CD4-positive, alpha-beta T cell treated with Interleukin-17A for 4 hours (primary cell): ENCODE results near the gene MPL.

Experiments used
- DNase-seq: peaks from one replicate; pipeline ENCODE4 v3.0.0-alpha.2; 2020; ENCODE audit warnings: mixed read lengths

MPL gene

DNA sequence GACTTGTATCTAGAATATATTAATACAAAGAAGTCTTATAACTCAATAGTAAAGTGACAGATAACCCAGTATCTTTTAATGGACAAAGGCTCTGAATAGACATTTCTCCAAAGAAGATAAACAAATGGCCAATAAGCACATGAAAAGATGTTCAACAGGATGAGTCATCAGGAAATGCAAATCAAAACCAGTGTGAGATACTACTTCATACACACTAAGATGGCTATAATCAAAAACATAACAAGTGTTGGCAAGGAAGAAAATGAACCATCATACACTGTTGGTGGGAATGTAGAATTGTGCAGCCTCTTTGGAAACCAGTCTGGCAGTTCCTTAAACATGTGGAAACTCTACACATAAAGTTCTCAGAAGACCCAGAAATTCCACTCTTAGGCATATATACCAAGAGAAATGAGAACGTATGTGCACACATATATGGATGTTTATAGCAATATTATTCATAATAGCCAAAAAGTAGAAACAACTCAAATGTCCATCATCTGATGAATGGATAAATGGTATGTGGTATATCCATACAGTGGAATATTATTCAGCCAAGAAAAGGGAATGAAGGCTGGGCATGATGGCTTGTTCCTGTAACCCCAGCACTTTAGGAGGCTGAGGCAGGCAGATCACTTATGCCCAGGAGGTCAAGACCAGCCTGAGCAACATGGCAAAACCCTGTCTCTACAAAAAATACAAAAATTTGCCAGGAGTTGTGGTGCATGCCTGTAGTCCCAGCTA is 9.9 kb upstream of the MPL start:
- no peak for DNase-seq

DNA sequence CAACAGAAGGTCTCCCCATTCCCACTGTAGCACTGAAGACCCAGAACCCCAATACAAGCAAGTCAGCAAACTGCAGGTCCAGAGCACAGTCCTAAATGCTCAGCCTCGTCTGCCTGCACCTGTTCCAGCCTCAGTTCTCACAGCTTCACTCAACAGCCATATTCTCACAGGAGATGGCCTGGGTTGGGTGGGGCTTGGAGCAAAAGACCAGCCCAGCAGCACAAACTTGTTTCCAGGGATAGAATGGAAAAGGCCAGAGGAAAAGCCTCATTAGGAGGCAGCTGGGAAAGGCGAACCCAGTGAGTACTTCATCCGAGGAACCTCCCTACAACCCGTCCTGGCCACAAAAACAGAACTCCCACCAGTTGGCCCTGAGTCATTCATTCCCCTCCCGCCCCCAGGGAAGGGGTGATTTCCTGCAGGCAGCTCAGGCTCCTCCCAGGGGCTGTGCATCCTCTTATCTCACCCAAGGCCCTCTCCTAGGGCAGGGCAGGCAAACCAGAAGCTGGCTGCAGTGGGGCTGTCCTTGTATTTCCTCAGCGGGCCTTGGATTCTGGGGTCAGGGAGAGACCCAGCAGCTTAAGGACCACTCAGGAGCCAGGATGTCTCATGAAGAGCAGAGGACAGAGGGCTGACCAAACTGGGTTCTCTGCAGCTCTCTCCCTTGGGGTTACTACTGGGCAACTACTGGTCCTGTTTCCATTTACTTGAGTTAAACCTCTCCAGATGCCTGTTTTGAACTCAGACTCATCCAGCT is 7.4 kb upstream of the MPL start:
- DNase-seq = peak; percentile 50

DNA sequence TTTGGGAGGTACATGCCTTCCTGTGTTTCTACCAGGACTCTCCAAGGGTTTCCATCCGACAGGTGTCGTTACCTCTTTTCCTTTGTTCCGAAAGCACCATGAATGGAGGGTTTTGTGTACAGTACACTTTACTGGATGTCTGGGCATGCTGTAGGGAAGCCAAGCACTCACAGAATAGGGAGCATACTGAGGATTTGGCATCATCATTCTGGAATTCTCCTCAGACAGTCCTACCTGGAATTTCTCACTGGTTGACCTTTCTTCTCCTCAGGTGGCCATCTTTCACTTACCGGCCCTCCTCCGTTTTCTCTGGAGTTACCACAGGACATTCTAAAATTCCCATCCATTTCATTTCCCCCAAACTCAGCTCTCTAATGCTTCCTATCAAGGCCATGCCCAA is 5.9 kb upstream of the MPL start:
- DNase-seq = no peak

DNA sequence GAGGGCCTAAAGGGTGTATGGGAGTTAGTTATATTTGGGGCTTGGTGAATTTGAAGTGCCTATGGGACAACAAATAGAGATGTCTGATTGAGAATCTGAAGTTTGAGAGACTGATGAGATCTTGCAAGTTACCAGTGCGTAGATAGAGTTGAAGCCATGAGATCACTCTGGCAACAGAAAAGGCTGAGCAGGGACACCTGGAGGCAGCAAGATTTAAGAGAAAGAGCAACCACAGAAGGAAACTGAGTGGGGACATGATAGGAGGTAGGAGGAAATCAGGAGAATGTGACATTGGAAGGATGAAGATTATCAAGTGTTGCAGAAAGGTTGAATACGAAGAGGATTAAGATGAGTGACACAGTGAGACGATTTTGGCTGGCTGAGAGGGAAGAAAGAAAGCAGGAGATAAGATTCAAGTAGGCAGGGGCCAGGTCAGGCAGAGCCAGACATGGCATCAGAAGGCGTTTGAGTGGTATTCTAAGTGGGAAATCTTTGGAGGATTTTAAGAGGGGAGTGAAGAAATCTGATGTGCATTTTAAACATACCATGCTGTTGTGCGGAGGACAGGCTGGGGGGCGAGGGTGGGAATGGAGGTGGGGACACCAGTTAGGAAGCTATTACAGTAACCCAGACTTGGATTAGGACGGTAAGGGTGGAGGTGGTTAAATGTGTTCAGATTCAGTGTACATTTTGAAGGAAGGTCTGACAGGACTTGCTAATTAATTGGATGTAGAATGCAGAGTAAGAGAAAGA is 3.0 kb upstream of the MPL start:
- no peak for DNase-seq

DNA sequence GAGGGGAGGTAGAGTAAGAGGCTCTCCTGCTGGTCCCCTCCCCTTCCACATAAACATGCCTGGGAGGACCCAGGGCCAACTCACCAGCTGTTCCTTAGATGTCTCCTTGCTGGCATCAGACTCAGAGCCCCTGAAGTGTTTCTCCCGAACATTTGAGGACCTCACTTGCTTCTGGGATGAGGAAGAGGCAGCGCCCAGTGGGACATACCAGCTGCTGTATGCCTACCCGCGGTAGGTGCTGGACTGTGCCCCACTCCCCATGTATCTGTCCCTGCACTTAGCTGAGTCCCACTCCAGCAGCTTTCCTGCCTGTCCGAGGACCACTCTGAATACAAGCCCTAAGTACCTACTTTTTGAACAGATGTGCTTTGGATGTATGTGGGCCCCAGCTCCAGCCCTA is 383 bp downstream of the MPL start:
- no peak for DNase-seq

DNA sequence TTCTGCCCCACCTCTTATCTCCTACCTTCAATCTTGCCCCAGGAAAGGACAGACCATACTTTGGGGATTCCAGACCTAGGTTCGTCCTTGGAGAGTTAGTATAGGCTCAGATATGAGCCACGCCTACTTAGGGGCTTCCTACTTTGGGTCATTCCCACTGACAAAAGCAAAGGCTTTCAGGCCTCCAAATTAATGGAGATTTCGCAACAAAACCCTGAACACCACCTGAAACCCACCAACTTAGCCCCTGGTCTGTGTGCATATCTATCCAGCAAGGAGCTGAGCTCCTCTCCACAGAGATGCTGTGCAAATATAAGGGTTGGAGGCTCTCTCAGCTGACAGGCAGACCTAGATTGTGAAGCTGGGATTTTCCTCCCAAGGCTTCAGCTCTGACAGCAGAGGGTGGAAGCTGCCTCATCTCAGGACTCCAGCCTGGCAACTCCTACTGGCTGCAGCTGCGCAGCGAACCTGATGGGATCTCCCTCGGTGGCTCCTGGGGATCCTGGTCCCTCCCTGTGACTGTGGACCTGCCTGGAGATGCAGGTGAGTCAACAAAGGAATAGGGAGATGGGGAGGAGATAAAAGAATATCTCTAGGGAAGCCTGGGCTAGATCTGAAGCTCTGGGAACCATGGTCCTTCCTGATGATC is 2.1 kb downstream of the MPL start:
- DNase-seq = no peak

DNA sequence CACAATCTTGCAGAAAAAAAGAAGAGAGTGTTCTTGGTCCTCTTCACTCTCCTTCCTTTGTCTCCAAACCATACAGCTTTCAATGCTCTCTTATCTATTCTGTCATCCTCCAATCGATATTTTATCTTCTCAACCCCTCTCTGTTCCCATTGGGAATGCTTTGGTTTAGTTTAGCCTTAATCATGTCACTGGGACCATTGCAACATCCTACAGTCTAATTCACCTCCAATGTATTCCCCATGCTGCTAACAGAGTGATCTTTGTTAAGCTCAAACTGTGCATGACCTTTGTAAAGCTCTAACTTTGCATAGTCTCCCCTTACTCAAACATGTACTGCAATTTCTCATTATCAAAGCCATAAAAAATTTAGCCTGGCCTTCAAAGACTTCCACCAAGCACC is 2.9 kb downstream of the MPL start:
- no peak for DNase-seq

DNA sequence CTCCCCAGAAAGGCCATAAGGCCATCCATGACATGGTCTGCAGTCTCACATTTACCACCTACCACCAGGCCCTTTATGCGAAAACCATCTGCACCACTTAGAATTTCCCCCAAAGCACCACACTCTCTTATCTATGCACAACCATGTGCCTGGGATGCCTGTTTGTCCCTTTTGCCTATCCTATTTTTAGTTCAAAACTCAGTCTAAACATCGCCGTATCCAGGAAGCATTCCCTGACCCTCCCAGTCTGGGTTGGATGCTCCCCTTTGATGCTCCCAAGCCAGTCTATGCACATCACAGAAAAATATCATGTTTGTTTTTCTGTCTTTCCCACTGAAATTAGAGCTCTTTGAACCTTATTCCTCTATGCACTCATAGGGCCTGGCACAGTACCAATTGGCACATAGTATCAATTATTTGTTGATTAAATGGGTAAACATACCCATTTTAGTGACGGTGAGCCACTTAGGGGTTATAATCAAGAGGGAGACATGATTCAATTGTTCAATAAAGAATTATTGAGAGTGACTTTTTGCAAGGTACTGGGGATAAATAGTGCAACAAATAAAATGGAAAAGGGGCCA is 6.7 kb downstream of the MPL start:
- DNase-seq = no peak

DNA sequence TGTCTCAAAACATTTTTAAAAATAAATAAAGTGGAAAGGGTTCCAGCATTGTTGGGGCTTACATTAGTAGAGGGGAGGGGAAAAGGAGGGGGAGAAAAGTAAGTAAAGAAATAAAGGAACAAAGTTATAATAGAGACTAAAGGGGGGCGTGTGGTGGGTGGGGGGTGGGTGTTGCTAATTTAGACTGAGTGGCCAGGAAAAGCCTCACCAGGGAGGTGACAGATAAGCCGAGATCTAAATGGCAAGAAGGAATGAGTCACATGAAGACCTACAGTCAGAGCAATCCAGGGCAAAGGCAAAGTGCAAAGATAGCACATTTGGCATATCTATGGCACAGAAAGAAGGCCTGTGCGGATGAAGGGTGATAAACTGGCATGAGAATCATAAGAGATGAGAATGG is 7.5 kb downstream of the MPL start:
- DNase-seq = no peak

DNA sequence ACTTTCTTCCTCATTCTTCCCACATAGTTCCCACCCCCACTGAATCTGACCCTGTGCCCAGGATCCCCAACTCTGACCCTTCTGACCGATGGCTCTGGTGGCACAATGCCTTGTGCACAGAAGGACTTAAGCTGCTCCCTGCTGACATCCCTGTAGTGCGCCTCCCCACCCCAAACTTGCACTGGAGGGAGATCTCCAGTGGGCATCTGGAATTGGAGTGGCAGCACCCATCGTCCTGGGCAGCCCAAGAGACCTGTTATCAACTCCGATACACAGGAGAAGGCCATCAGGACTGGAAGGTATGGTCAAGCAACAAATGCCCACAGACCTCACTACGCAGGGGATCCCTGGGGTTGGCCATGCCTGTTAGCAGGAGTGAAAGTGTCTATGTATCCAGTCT is 9.0 kb downstream of the MPL start:
- no peak for DNase-seq

DNA sequence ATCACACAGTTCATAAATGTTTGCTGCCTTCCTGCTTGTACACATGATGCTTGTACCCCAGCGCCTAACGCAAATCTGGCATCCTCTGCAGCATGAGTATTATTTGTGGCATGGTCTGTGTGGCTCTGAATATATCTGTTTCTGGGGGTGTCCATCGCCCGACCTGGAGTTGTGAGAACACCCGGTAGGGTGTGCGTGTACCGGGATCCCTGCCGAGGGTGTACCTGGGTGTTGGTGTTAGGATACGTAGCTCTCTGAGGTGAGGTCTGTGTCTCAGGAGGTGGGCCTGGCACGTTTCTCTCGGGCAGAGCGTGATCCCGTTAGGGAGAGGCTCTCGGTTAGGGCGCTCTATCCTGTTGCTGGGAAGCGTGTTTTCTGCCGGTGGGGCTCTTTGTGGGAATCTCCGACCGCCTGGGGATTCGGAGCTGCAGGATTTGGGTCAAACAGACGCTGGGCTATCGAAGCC is 10.8 kb downstream of the MPL start:
- DNase-seq = no peak

DNA sequence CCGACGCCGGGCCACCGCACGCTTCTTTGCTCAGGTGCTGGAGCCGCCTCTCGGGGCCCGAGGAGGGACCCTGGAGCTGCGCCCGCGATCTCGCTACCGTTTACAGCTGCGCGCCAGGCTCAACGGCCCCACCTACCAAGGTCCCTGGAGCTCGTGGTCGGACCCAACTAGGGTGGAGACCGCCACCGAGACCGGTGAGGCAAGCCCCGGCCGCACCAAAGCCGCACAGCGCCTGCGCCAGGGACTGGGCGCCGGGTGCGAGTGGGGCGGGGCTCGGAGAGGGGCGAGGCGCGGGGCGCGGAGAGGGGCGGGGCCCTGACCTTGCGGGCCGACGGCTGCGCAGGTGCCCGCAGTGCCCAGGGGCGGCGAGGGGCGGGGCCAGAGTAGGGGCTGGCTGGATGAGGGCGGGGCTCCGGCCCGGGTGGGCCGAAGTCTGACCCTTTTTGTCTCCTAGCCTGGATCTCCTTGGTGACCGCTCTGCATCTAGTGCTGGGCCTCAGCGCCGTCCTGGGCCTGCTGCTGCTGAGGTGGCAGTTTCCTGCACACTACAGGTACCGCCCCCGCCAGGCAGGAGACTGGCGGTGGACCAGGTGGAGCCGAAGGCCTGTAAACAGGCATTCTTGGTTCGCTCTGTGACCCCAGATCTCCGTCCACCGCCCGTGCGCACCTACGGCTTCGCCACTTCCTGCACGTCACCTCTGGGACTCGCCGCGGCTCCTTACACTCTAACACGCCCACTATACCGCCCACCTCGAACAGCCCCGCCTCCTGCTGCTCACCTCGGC is 11.4 kb downstream of the MPL start:
- peak; percentile 69 for DNase-seq

DNA sequence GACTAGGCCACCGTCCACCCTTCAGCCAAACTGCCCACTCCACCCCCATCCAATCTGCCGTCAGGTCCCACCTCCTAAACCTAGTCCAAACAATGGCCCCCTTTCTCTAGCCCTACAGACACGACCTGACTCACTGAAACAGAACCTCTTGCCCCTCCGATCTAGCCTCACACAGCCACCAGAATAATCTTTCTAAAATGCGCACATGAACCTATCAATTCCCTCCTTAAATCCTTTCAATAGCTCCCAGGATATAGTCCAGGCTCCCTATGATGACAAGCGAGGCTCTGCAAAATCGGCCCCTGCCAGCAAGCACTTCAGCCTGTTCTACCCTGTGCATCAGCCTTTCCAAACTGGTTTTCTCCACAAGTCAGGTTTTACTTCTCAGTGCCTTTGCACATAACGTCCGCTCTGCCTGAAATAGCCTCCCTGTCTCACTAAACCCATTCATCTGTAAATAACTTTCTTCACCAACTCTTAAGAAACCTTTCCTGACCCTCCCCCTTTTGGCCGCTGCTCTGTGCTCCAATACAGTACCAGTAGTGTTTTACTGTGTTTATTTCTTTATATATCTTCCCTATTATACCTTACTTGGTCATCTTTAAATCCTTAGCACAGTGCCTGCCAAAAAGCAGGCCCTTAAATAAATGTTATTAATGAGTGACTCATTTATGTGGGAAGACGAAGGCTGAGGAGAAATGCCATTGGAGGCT is 12.1 kb downstream of the MPL start:
- no peak for DNase-seq

DNA sequence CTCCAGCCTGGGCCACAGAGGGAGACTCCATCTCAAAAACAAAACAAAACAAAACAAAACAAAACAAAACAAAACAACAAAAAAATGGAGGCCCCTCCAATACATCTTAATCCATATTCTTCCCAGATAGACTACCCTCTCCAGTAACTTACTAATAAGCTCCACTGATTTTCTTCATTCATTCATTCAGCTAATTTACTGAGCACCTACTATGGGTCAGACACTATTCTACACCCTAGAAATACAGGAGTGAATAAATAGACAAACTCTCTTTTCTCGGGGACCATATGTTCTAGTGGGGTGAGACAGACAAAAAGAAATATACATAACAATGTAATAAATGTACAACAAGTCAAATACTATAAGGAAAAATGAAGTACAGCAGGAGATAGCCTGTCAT is 13.4 kb downstream of the MPL start:
- DNase-seq = no peak

DNA sequence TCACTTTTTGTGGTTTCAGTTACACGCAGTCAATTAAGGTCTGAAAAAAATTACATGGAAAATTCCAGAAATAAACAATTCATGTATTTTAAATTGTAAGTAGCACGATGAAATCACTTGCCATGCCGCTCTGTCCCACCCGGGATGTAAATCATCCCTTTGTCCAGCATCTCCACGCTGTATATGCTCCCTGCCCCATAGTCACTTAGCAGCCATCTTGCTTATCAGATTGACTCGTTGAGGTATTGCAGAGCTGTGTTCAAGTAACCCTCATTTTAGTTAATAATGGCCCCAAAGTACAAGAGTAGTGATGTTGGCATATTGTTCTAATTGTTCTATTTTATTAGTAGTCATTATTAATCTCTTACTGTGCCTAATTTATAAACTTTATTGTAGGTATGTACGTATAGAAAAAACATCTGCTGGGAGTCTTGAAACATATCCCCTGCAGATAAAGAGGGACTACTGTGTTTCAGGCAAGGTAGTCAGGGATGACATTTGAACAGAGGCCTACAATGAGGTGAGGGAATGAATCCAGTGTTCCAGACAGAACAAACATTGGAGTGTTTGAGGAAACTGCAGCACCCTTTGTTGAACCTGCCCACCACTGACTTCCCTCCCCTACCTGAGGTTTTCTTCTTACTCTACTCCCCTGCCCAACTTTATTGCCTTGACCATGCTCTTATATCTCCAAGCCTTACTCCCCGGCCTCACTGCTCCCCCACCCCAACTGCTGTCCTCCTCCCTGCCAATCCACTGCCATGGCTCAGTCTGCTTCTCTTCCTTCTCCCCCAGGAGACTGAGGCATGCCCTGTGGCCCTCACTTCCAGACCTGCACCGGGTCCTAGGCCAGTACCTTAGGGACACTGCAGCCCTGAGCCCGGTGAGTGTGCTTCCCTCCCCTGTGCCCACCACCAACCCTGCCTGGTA is 14.1 kb downstream of the MPL start:
- DNase-seq = no peak

DNA sequence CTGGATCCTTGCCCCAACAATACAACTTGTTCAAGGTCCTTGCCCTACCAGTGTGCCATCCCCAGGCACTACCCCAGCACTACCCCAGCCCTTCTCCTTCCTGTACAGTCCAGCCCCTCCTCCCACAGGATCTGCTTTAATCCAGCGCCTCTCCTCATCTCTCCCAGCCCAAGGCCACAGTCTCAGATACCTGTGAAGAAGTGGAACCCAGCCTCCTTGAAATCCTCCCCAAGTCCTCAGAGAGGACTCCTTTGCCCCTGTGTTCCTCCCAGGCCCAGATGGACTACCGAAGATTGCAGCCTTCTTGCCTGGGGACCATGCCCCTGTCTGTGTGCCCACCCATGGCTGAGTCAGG is 14.7 kb downstream of the MPL start:
- DNase-seq = no peak

DNA sequence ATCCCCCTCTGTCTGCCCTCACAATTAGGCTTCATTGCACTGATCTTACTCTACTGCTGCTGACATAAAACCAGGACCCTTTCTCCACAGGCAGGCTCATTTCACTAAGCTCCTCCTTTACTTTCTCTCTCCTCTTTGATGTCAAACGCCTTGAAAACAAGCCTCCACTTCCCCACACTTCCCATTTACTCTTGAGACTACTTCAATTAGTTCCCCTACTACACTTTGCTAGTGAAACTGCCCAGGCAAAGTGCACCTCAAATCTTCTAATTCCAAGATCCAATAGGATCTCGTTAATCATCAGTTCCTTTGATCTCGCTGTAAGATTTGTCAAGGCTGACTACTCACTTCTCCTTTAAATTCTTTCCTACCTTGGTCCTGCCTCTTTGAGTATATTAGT is 15.3 kb downstream of the MPL start:
- DNase-seq = no peak

DNA sequence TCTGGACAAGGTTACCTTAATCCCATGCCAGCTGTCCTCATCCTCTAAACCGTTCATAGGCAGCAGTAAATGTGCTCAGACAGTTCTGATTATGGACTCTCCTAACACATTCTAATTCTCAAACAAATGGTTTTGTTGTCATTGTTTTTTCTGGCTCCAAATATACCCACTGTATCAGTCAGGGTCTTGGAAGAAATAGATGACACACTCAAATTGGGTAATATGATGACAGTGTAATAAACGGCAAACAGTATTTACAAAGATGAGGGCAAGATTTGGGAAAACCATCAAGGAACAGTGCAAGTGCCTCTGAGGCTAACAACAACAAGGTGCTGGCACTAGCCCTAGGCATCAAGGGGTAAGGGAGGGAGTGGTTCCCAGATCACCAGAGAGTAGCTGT is 16.9 kb downstream of the MPL start:
- no peak for DNase-seq

DNA sequence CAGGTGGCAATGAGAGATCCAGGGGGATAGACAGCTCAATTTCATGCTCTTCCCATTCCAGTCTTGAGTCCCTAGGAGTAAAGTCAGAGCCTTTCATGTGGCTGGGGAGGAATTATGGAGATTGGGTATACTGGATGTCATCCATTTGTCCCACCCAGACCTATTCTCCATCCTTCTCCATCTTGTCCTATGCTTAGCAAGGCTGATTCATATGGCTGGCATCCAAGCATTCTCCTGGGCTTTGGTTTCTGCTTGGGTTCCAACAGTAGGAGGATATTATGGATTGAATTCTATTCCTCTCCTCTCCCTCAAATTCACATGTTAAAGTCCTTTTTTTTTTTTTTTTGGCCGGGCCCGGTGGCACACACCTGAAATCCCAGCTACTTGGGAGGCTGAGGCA is 17.3 kb downstream of the MPL start:
- no peak for DNase-seq

DNA sequence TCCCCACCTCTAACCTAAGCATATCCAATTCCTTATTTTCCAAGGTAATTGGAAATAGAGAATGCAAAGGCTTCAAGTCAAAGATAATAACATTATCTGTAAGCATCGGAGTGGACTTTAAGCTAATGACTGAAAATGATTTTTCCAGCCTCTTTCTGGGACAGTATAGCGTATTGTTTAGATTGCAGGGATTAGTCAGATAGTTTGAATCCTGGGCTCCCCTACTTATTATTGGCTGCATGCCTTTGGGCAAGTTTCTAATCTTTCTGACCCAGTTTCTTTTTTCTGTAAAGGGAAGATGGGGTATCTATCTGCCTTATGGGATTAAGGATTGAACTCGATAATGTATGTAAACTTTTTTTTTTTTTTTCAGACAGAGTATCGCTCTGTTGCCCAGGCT is 19.6 kb downstream of the MPL start:
- DNase-seq = no peak
